ENCODE data around the gene FIZ1.

Gene FIZ1, protein sequence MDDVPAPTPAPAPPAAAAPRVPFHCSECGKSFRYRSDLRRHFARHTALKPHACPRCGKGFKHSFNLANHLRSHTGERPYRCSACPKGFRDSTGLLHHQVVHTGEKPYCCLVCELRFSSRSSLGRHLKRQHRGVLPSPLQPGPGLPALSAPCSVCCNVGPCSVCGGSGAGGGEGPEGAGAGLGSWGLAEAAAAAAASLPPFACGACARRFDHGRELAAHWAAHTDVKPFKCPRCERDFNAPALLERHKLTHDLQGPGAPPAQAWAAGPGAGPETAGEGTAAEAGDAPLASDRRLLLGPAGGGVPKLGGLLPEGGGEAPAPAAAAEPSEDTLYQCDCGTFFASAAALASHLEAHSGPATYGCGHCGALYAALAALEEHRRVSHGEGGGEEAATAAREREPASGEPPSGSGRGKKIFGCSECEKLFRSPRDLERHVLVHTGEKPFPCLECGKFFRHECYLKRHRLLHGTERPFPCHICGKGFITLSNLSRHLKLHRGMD

GRCh38 chr19:55599468-55599841 is at the start of gene FIZ1:
Gene FIZ1 (minus strand): TSS chr19:55599517. CDS start chr19:55597865, 1,652 bp downstream.
- in situ Hi-C loops (cut with MboI; ENCODE audit: low sequenced_read_pairs) = no loop called here

DNA sequence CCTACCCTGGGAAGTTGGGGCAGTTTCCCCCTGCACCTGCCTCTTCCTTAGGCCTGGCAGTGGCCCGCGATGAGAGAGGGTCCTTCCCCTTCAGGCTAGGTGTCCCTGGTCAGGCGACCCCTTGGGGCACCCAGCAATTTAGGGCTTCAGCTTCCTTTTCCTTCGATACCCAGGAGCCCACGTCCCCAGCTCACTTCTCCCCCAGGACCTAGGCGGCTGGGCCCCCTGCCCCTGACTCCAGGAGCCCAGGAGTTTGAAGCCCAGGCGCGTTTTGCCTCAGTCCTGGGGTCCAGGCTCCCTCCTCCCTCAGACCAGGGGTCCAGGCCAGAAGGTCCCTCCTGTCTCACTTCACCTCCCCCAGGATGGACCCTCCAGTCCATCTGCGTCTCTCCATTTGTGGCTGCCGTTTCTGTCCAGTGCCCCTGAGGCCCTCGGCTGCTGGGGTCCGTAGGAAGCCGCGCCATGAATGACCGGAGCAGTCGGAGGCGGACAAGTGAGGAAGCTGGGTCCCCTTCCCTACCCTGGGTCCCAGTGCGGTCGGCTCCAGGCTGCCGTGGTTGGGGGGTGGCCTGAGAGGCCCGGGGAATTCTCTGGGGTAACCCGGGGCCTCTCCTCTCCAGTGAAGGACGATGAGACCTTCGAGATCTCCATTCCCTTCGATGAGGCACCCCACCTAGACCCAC is 49.4 kb upstream of the FIZ1 start:
- in situ Hi-C loops (cut with MboI; ENCODE audit: low sequenced_read_pairs) = no loop called here

DNA sequence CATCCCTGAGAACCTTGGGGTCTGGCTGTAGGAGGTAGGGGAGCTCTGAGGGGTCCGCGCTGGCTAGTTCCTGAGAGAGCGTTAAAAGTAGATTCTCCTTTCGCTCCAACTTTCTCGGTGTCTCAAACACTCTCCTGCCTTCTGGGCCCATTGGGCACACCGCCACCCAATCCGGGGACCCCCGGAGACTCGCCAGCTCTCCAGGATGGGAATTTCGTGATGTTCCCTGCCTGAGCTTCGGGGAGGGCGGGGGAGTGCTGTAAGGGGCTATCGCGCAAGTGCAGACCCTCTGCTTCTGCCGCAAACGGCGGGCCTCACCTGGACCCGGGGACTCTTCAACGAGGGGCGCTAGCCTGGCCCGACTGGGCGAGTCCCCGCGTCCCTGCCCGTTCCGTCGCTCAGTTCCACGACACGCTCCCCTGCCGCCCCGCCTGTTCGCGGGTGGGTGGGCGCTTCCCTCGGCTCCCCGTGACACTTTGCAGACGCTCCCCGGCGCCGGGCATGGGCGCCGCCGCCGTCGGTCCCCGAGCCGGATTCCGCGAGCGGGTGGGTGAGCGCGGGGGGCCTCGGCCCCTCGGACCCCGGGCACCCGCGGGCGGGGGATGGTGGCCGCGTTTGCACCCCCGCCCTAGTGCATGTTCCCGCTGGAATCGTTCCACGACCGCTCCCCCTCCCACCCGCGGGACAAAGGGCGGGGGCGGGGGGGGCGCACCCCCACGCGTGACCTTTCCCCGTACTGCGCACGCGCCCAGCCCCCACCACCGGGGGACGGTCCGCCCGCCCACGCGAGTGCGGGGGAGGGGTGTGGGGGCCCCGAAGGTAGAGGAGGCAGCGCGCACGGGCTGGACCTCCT is 48.6 kb upstream of the FIZ1 start, which contains the start of gene CCDC106:
Gene CCDC106 (plus strand): TSS at position 481 of the 853 bp plus-strand sequence. CDS start 835 bp downstream, outside the sequence.
- in situ Hi-C loops (cut with MboI; ENCODE audit: low sequenced_read_pairs) = no loop called here

DNA sequence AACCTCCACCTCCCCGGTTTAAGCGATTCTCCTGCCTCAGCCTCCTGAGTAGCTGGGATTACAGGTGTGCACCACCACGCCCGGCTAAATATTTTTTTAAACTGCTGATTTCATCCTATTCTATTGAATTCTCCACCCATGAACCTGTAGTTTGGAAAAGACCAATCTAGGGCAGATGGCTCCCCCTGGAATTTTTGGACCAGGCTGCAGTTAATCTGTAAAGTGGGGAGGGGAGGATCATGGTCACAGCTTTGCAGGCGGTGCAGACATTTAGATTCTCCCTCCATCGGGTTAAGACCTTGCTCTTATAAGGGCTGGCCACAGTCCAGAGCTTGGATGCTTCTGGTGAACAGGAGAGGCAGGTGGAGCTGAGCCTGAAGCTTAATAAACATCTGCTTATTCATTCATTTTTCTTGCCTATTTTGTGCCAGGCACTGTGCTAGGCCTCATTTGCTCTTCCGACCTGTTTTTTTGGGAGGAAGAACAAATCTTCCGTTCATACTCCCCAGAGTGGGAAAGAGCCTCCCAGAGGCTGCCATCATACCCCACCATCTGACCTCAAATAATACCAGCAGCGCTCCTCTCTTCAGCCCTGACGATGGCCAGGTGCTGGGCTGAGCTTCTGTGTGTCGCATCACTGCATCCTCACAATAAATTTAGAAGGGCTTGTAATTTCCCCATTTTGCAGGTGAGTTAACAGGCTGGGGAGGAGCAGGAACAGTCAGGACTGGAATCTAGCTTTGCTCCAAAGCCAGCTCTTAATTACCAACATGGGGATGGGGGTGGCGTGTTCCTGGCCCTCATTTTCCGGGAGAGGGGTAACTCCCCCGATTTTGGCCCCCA is 47.8 kb upstream of the FIZ1 start:
- in situ Hi-C loops (cut with MboI; ENCODE audit: low sequenced_read_pairs) = no loop called here

- in situ Hi-C loops (cut with MboI; ENCODE audit: low sequenced_read_pairs) = no loop called here
Observed at GRCh38 chr19:55645512-55645881, 46.2 kb upstream of the FIZ1 start.

DNA sequence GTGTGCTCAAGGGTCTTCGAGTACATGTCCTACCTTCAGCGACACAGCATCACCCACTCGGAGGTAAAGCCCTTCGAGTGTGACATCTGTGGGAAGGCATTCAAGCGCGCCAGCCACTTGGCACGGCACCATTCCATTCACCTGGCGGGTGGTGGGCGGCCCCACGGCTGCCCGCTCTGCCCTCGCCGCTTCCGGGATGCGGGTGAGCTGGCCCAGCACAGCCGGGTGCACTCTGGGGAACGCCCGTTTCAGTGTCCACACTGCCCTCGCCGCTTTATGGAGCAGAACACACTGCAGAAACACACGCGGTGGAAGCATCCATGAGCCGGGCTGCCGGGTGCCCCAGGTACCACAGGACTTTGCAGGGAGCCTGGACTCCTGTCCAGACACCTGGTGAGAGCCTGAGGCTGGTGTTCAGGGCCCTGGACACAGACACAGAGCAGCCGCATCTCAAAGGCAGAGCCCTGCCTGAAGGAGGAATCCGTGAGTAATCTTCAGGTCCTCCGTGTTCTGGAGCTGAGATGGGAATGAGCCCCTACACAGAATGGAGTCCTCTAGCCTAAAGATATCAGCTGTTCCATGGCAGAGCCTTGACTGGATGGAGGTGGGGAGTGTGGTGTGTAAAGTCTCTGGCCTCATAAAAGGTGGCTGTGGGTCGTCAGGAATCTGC is 45.7 kb upstream of the FIZ1 start:
- in situ Hi-C loops (cut with MboI; ENCODE audit: low sequenced_read_pairs) = no loop called here

DNA sequence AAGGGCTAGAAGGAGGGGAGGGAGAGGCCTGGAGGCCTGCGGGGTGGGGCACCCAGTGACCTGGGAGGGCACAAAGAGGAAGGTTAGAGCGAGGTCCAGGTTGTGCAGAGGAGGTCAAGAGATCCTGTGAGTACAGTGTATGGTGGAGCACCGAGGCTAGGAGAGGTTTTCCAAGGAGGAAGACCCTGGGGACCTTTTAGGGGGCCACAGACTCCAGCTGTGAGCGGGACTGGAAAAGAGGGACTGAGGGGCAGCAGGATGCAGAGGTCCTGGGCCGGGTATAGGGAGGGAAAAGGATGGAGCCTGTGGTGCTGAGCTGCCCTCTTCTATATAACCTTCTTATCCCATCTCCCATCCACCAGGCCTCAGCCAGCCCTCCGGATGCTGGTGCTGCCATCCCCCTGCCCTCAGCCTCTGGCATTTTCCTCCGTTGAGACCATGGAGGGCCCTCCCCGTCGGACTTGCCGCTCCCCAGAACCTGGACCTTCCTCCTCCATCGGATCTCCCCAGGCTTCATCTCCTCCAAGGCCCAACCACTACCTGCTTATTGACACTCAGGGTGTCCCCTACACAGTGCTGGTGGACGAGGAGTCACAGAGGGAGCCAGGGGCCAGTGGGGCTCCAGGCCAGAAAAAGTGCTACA is 45.0 kb upstream of the FIZ1 start:
- in situ Hi-C loops (cut with MboI; ENCODE audit: low sequenced_read_pairs) = no loop called here

GRCh38 chr19:55643887-55644176 is 44.5 kb upstream of the FIZ1 start:
- in situ Hi-C loops (cut with MboI; ENCODE audit: low sequenced_read_pairs) = no loop called here

GRCh38 chr19:55643003-55643886 is 43.9 kb upstream of the FIZ1 start, which contains the start of gene ZNF581:
Gene ZNF581 (plus strand): TSS chr19:55643649. CDS start chr19:55644572, 923 bp downstream.
- in situ Hi-C loops (cut with MboI; ENCODE audit: low sequenced_read_pairs) = no loop called here

DNA sequence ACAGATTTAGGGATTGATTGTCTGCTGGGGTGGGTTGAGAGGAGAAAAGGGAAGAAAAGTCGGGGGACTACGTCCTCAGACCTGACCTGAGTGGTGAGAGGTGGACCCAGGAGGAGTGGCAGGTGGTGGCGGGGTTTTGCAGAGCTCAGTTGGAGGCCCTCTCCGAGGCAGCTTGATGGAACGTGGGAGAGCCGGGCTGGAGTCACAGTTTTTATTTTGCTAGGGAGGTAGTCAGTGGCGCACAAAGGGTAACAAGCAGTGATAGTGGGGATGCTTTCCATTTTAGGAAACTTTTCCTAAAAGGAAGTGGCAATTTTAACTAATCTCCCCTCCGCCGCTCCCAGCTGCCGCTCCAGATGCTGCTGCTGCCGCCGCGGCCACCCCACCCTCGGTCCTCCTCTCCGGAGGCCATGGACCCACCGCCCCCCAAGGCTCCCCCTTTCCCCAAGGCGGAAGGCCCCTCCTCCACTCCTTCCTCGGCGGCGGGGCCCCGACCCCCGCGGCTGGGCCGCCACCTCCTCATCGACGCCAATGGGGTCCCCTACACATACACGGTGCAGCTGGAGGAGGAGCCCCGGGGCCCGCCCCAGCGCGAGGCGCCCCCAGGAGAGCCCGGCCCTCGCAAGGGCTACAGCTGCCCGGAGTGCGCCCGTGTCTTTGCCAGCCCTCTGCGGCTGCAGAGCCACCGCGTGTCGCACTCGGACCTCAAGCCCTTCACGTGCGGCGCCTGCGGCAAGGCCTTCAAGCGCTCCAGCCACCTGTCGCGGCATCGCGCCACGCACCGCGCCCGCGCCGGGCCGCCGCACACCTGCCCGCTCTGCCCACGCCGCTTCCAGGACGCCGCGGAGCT is 43.1 kb upstream of the FIZ1 start:
- in situ Hi-C loops (cut with MboI; ENCODE audit: low sequenced_read_pairs) = no loop called here

GRCh38 chr19:55641426-55642152 is 42.3 kb upstream of the FIZ1 start:
- in situ Hi-C loops (cut with MboI; ENCODE audit: low sequenced_read_pairs) = no loop called here

DNA sequence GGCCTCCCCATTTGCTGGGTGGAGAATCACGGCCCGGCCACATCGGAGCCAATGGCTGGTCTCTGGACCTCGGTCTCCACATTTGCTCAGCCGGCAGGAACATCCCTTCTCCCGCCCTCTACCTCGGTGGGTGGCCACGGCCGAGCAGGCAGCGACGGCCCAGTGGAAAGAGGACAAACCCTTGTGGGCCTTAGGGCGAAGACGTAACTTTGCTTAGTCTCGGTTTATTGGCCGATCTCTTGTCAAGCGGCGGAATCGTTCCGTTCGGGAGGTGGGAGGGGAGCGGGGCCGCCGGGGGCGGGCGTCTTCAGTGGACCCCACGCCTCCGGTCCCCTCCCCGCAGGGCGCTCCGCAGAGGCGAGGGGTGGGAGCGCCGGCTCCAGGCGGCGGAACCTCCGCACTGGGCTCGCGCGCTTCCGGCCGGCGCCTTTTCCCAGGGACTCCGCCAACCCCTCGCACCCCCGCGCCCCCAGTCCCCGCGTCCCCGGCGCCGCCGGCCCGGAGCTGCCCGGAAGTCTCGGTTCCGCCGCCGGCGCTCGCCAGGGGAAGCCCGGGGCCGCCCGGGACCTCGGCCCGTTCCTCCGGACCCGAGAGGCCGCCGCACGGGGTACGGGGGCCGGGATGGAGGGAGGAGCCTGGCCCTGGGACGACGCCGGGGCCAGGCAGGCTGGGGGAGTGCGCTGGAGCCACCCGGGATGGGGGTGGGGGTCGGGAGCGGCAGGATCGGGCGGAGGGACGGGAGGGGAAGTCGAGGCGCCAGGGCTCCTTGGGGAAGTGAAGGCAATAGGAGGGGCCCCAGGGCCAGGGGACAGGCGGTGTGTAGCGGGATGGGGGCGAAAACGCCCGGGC is 41.5 kb upstream of the FIZ1 start, which contains the start of gene ZNF580:
Gene ZNF580 (plus strand): TSS at position 426 of the 849 bp plus-strand sequence. CDS start 1,507 bp downstream, outside the sequence.
- in situ Hi-C loops (cut with MboI; ENCODE audit: low sequenced_read_pairs) = no loop called here

DNA sequence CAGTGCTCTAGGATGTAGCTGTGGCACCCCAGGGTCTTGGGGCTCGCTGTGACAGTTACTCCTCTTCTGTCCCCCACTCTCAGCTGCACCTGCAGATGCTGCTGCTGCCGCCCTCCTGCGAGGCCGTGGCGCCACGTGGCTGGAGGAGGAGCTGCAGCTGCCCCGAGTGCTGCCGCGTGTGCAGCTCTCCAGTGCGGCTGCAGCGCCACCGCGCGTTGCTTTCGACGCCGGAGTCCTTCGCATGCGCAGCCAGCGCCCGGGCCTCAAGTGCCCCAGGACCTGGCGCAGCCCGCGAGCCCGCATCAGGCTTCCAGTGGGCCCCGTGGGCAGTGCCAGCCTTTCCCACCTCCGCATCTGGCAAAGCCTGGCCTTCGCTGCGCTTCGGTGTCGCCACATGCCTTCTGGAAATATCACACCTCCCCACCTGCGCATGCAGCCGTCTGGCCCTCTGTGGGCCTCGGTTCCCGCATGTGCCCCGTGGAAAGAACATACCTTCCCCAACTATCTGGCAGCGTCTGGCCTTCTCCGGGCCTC is 40.8 kb upstream of the FIZ1 start:
- in situ Hi-C loops (cut with MboI; ENCODE audit: low sequenced_read_pairs) = no loop called here

DNA sequence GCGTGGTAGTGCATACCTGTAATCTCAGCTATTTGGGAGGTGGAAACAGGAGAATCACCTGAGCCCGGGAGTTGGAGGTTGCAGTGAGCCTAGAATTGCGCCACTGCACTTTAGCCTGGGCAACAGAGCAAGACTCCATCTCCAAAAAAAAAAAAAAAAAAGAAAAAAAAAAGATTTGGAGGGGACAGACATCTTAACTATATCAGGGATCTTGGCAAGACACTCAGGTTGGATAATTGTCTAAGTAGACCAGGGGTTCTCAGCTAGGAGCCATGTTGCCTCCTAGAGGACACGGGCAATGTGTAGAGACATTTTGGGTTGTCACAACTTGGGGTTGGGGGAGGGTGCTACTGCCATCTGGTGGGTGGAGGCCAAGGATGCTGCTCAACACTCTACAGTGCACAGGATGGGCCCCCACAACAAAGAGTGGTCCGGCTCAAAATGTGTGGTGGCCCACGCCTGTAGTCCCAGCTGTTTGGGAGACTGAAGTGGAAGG is 39.6 kb upstream of the FIZ1 start:
- in situ Hi-C loops (cut with MboI; ENCODE audit: low sequenced_read_pairs) = no loop called here

DNA sequence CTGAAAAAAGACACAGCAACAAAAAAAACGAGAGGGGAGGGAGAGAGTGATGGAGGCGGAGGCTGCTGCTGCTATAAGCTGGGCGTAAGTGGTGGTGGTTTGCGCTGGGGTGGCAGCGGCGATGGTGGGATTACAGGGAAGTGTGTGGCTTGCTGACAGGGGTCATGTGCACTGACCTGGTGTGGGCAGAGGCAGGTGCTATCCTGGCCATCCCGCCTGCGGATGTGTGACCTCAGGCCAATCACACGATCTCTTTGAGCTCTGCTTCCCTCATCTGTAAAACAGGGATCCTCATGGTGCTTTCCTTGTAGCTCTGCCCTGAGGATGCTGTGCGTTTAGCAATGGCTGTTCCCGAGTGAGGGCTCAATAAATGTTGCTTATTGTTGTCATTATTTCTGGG is 38.2 kb upstream of the FIZ1 start:
- in situ Hi-C loops (cut with MboI; ENCODE audit: low sequenced_read_pairs) = no loop called here

All from hTERT RPE-1 (cell line).